Ectodermal cell (in vitro differentiated cells): ENCODE measurements around the gene LDLRAD4.

Experiments
- H3K27ac ChIP-seq: 2 replicates; pipeline ENCODE4 v1.7.0; 2013; ENCODE audit warnings: mild to moderate bottlenecking, low read depth, low read length; ENCODE audit not compliant: insufficient read depth, poor library complexity, severe bottlenecking
- H3K27me3 ChIP-seq: 2 replicates; pipeline ENCODE4 v1.7.0; 2013; ENCODE audit warnings: mild to moderate bottlenecking, low read length; ENCODE audit not compliant: insufficient read depth, control insufficient read depth, poor library complexity, severe bottlenecking
- H3K36me3 ChIP-seq: one replicate; pipeline ENCODE4 v1.7.0; 2013; ENCODE audit warnings: low read length; ENCODE audit not compliant: control insufficient read depth, insufficient read depth
- H3K4me1 ChIP-seq: one replicate; pipeline ENCODE4 v1.7.0; 2013; ENCODE audit warnings: low read length; ENCODE audit not compliant: control insufficient read depth, insufficient read depth
- H3K4me3 ChIP-seq: 2 replicates; pipeline ENCODE4 v1.7.0; 2013; ENCODE audit warnings: low read depth, low read length, control low read depth; ENCODE audit not compliant: insufficient read depth
- H3K9me3 ChIP-seq: 2 replicates; pipeline ENCODE4 v1.7.0; 2013; ENCODE audit warnings: mild to moderate bottlenecking, low read length, moderate library complexity; ENCODE audit not compliant: control insufficient read depth
- WGBS, 2 experiments: methylation state at CpG; one replicate each; pipeline ENCODE4 v1.1.7; 2013; ENCODE audit warnings: missing lambda C conversion rate in 2 of 2; 5-methylcytosine and 5-hydroxymethylcytosine counted together

The LDLRAD4 gene

DNA sequence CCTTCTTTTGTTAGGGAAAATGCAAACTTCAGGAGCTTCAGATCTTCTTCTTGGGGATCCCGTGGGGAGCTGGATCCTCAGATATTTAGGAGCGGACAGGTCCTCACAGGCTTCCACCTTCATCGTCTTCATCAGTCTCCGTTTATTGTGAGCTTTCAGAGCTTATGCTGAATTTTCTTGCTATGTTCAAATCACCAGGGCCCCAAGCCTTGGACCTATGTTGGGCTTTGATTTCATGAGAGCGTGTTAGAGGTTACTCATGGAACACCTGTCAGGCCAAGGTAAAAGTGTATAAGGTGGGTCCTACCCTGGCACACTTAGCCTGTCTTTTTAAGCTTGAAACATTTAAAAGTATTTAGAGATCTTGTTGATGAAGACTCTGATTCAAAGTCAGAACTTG, 294.9 kb downstream of the LDLRAD4 start:
- Histone ChIP-seq H3K27ac (no peak overlapping the region), H3K27me3 (no peaks in the 10 kb centered on the region)

GRCh38 chr18:13514558-13514957, 296.0 kb downstream of the LDLRAD4 start:
- no peaks in the 10 kb centered on the region for H3K36me3 ChIP-seq
- H3K4me1 ChIP-seq: peaks cover 7% of the 10 kb centered on the region
- H3K27ac ChIP-seq: no peak overlapping the region
- no peak overlapping the region for H3K4me3 ChIP-seq
- WGBS, 2 experiments: 88 to 91% methylated on average over 4 of the region's 4 CpGs
- H3K27me3 ChIP-seq: no peaks in the 10 kb centered on the region
- no peaks in the 10 kb centered on the region for H3K9me3 ChIP-seq

More for the DNA sequence above, 294.9 kb downstream of the LDLRAD4 start:
- 89 to 92% methylated on average over 5 of the region's 5 CpGs for WGBS, 2 experiments
- peaks cover 7% of the 10 kb centered on the region for H3K4me1 ChIP-seq
- no peaks in the 10 kb centered on the region for H3K9me3 ChIP-seq
- no peaks in the 10 kb centered on the region for H3K36me3 ChIP-seq
- H3K4me3 ChIP-seq: no peak overlapping the region

DNA sequence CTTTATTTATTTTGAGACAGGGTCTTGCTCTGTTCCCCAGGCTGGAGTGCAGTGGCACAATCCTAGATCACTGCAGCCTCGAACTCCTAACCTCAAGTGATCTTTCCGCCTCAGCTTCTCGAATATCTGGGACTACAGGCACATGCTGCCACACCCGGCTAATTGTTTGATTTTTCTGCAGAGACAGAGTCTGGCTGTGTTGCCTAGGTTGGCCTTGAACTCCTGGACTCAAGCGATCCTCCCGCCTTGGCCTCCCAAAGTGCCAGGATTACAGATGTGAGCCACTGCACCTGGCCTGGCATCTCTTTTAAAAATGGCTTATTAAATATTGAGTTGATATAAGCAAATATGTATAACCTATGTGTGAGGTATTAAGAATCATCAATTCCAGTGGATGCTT, 298.3 kb downstream of the LDLRAD4 start:
- Histone ChIP-seq H3K27me3 (no peaks in the 10 kb centered on the region), H3K9me3 (no peaks in the 10 kb centered on the region), H3K27ac (no peak overlapping the region), H3K4me1 (peaks cover 7% of the 10 kb centered on the region), H3K4me3 (no peak overlapping the region), H3K36me3 (no peaks in the 10 kb centered on the region)
- WGBS, 2 experiments: 95 to 96% methylated on average over 6 of the region's 6 CpGs

- 80 to 82% methylated on average over 7 of the region's 7 CpGs for WGBS, 2 experiments
- H3K36me3 ChIP-seq: no peaks in the 10 kb centered on the region
- H3K27ac ChIP-seq: no peak overlapping the region
- no peaks in the 10 kb centered on the region for H3K9me3 ChIP-seq
- no peak overlapping the region for H3K4me3 ChIP-seq
- no peaks in the 10 kb centered on the region for H3K27me3 ChIP-seq
- peaks cover 7% of the 10 kb centered on the region for H3K4me1 ChIP-seq
Measured at GRCh38 chr18:13517369-13517768, 298.8 kb downstream of the LDLRAD4 start.

DNA sequence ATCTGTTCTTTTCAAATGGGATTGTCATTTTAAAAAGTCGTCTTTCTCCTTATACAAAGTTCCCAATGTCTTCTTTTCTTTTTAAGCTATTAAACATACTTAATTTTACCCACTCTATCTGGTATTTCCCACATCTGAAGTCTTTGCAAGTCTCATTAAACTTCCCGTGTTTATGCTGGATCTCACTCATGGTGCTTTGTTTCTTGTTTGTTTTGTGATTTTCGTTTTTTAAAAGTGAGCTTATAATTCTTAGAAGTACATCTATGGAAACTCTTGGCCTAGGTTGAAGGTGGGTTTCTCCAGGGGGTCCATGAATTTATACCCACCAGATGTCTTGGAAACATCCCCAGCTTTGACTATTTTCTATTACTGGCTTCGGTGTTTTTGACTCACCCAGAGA, 299.8 kb downstream of the LDLRAD4 start:
- Histone ChIP-seq H3K9me3 (no peaks in the 10 kb centered on the region), H3K27me3 (no peaks in the 10 kb centered on the region), H3K4me3 (no peak overlapping the region), H3K27ac (no peak overlapping the region), H3K36me3 (no peaks in the 10 kb centered on the region), H3K4me1 (no peaks in the 10 kb centered on the region)
- WGBS, 2 experiments: 68% methylated on average over 4 of the region's 4 CpGs

GRCh38 chr18:13520306-13520705, 301.7 kb downstream of the LDLRAD4 start:
- no peaks in the 10 kb centered on the region for H3K36me3 ChIP-seq
- H3K4me1 ChIP-seq: no peaks in the 10 kb centered on the region
- H3K27me3 ChIP-seq: no peaks in the 10 kb centered on the region
- H3K27ac ChIP-seq: no peak overlapping the region
- WGBS, 2 experiments: 93 to 94% methylated on average over 6 of the region's 6 CpGs
- H3K4me3 ChIP-seq: no peak overlapping the region
- H3K9me3 ChIP-seq: no peaks in the 10 kb centered on the region

DNA sequence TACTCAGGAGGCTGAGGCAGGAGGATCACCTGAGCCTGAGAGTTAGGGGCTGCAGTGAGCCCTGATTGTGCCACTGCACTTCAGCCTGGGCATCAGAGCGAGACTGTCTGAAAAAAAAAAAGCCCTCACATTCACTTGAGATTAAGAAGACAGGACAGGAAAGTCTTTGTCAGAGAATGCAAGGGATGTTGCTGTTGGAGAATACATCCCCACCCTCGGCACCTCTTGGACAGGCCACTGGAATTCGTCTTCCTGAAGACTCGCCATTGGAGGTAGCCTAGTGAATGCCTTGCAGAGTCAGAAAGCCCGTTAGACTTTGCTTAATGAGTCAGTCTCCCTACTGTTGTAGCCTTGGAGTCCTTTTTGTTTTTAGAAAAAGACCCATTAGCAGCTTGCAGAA, 302.2 kb downstream of the LDLRAD4 start:
- no peaks in the 10 kb centered on the region for H3K36me3 ChIP-seq
- no peaks in the 10 kb centered on the region for H3K4me1 ChIP-seq
- no peak overlapping the region for H3K4me3 ChIP-seq
- no peak overlapping the region for H3K27ac ChIP-seq
- WGBS, 2 experiments: 88 to 96% methylated on average over 5 of the region's 5 CpGs
- no peaks in the 10 kb centered on the region for H3K27me3 ChIP-seq
- no peaks in the 10 kb centered on the region for H3K9me3 ChIP-seq

DNA sequence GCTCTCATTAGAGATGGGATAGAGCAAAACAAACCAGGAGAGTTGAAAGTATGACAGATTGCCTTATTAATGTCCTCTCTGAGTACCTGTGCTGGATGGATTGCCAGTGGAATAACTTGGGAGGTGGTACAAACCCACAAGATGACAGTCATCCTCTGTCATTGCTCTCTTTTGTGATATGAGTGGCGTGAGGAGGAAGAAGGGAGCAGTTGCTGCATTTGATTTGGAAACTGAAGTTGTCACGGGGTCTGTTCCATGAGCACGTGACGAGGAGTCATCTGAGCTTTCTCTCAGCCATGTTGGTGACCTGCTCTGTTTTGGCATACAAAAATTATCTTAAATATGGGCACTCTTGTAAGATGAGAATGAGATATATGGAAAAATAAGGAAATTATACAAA, 302.9 kb downstream of the LDLRAD4 start:
- no peak overlapping the region for H3K27ac ChIP-seq
- no peak overlapping the region for H3K4me3 ChIP-seq
- 93 to 96% methylated on average over 4 of the region's 4 CpGs for WGBS, 2 experiments
- no peaks in the 10 kb centered on the region for H3K4me1 ChIP-seq
- H3K36me3 ChIP-seq: no peaks in the 10 kb centered on the region
- H3K9me3 ChIP-seq: no peaks in the 10 kb centered on the region
- H3K27me3 ChIP-seq: no peaks in the 10 kb centered on the region

GRCh38 chr18:13522256-13522655, 303.7 kb downstream of the LDLRAD4 start:
- Histone ChIP-seq H3K9me3 (no peaks in the 10 kb centered on the region), H3K4me1 (no peaks in the 10 kb centered on the region), H3K27me3 (no peaks in the 10 kb centered on the region), H3K36me3 (no peaks in the 10 kb centered on the region), H3K4me3 (no peak overlapping the region), H3K27ac (no peak overlapping the region)
- 91 to 100% methylated on average over 2 of the region's 2 CpGs for WGBS, 2 experiments

- Histone ChIP-seq H3K9me3 (no peaks in the 10 kb centered on the region), H3K27me3 (no peaks in the 10 kb centered on the region), H3K36me3 (no peaks in the 10 kb centered on the region), H3K4me3 (no peak overlapping the region), H3K27ac (no peak overlapping the region), H3K4me1 (no peaks in the 10 kb centered on the region)
- 88 to 91% methylated on average over 15 of the region's 15 CpGs for WGBS, 2 experiments
Measured at GRCh38 chr18:13522861-13523660, 304.5 kb downstream of the LDLRAD4 start.
